Thymus (tissue), 11 donors: ENCODE data around the gene MTUS2. TPM values are rescaled to one million over a fixed set of nuclear protein-coding genes. Genes with fewer than 3 reads are reported as not detected.

Experiments
- DNase-seq, 9 donors: peaks; one replicate each; pipeline ENCODE4 v3.0.0-alpha.2; 2013; ENCODE audit warnings: low spot score in 9 of 9, low read depth in 6 of 9, missing footprints in 1 of 9
- H3K27ac ChIP-seq, 2 donors: one replicate each; pipeline ENCODE4 v1.5.1; 2013; ENCODE audit warnings: control low read depth in 1 of 2, low read depth in 1 of 2, low read length in 1 of 2, mild to moderate bottlenecking in 1 of 2, moderate library complexity in 1 of 2
- H3K27me3 ChIP-seq, 2 donors: one replicate each; pipeline ENCODE4 v1.5.1; 2013; ENCODE audit warnings: low read length in 1 of 2; ENCODE audit not compliant: control insufficient read depth in 2 of 2, insufficient read depth in 1 of 2
- H3K36me3 ChIP-seq, 2 donors: one replicate each; pipeline ENCODE4 v1.5.1; 2013; ENCODE audit warnings: low read length in 1 of 2, mild to moderate bottlenecking in 1 of 2, moderate library complexity in 1 of 2; ENCODE audit not compliant: control insufficient read depth in 2 of 2, insufficient read depth in 2 of 2
- H3K4me1 ChIP-seq, 2 donors: one replicate each; pipeline ENCODE4 v1.5.1; 2013; ENCODE audit warnings: low read length in 2 of 2; ENCODE audit not compliant: control insufficient read depth in 2 of 2, insufficient read depth in 2 of 2
- H3K4me3 ChIP-seq, 2 donors: one replicate each; pipeline ENCODE4 v1.5.1; 2013; ENCODE audit warnings: low read length in 2 of 2, control low read depth in 1 of 2, mild to moderate bottlenecking in 1 of 2
- H3K9me3 ChIP-seq, 2 donors: one replicate each; pipeline ENCODE4 v1.5.1; 2013; ENCODE audit warnings: low read length in 1 of 2, mild to moderate bottlenecking in 1 of 2; ENCODE audit not compliant: control insufficient read depth in 2 of 2, insufficient read depth in 1 of 2
- WGBS: extraction: QIAGEN DNeasy Blood & Tissue Kit; methylation state at CpG from one replicate; pipeline ENCODE4 v1.1.7; 2013; 5-methylcytosine and 5-hydroxymethylcytosine counted together
- polyA plus RNA-seq: library from polyadenylated mRNA; stranded (reverse); fragments of 200-250 nt; gene quantifications from one replicate; pipeline ENCODE4 v1.2.3, GENCODE V29; 2013
- total RNA-seq: library from RNA; stranded (reverse); fragments of 120-200 nt; gene quantifications from one replicate; pipeline ENCODE4 v1.2.4, GENCODE V29; 2013
- donor health status: healthy.

MTUS2 gene
- total and polyA plus RNA-seq, 2 donors: 0.09 to 0.18 TPM

- DNase-seq: peak in 1 of 9 donors; percentile 7
- H3K27ac ChIP-seq: no peak overlapping the region
Measured at GRCh38 chr13:29111446-29111845, 291.3 kb downstream of the MTUS2 start.

GRCh38 chr13:29115842-29116241, 295.7 kb downstream of the MTUS2 start:
- Histone ChIP-seq H3K27ac (no peak overlapping the region), H3K36me3 (no peaks in the 10 kb centered on the region), H3K9me3 (no peaks in the 10 kb centered on the region), H3K4me3 (no peak overlapping the region), H3K27me3 (no peaks in the 10 kb centered on the region), H3K4me1 (no peaks in the 10 kb centered on the region)
- 95% methylated on average over 1 of the region's 1 CpG for WGBS
- DNase-seq: no peak

More at GRCh38 chr13:29111446-29111845, 291.3 kb downstream of the MTUS2 start:
- H3K4me1 ChIP-seq: no peaks in the 10 kb centered on the region
- no peaks in the 10 kb centered on the region for H3K36me3 ChIP-seq
- H3K4me3 ChIP-seq: no peak overlapping the region
- no peaks in the 10 kb centered on the region for H3K27me3 ChIP-seq
- H3K9me3 ChIP-seq: no peaks in the 10 kb centered on the region
- 93% methylated on average over 2 of the region's 2 CpGs for WGBS

GRCh38 chr13:29117663-29118062, 297.5 kb downstream of the MTUS2 start:
- WGBS: 96% methylated on average over 8 of the region's 8 CpGs
- no peak for DNase-seq
- no peaks in the 10 kb centered on the region for H3K4me1 ChIP-seq
- H3K27ac ChIP-seq: no peak overlapping the region
- H3K27me3 ChIP-seq: no peaks in the 10 kb centered on the region
- H3K4me3 ChIP-seq: no peak overlapping the region
- H3K36me3 ChIP-seq: no peaks in the 10 kb centered on the region
- H3K9me3 ChIP-seq: no peaks in the 10 kb centered on the region

- H3K27ac ChIP-seq: no peak overlapping the region
- WGBS: 75% methylated on average over 1 of the region's 1 CpG
- no peaks in the 10 kb centered on the region for H3K27me3 ChIP-seq
- H3K9me3 ChIP-seq: no peaks in the 10 kb centered on the region
- H3K4me1 ChIP-seq: no peaks in the 10 kb centered on the region
- DNase-seq: no peak
- H3K4me3 ChIP-seq: no peak overlapping the region
- H3K36me3 ChIP-seq: no peaks in the 10 kb centered on the region
Measured at GRCh38 chr13:29118471-29118870, 298.3 kb downstream of the MTUS2 start.

- Histone ChIP-seq H3K9me3 (no peaks in the 10 kb centered on the region), H3K27ac (peak overlapping the region in 1 of 2 donors; percentile 61), H3K4me3 (no peak overlapping the region), H3K36me3 (no peaks in the 10 kb centered on the region), H3K4me1 (no peaks in the 10 kb centered on the region), H3K27me3 (no peaks in the 10 kb centered on the region)
- 63% methylated on average over 5 of the region's 5 CpGs for WGBS
- DNase-seq: peak in 5 of 9 donors; percentile 17 to 58 (median 23)
Measured at GRCh38 chr13:29125191-29125933, 305.2 kb downstream of the MTUS2 start.

GRCh38 chr13:29125934-29126424, 305.8 kb downstream of the MTUS2 start:
- Histone ChIP-seq H3K4me3 (no peak overlapping the region), H3K4me1 (no peaks in the 10 kb centered on the region), H3K36me3 (no peaks in the 10 kb centered on the region), H3K9me3 (no peaks in the 10 kb centered on the region), H3K27me3 (no peaks in the 10 kb centered on the region), H3K27ac (peak overlapping the region in 1 of 2 donors; percentile 61)
- DNase-seq: peak in 6 of 9 donors; percentile 3 to 58 (median 14)
- WGBS: 42% methylated on average over 5 of the region's 5 CpGs

GRCh38 chr13:29129616-29130015, 309.5 kb downstream of the MTUS2 start:
- WGBS: 78% methylated on average over 2 of the region's 2 CpGs
- no peak for DNase-seq
- H3K4me1 ChIP-seq: no peaks in the 10 kb centered on the region
- no peaks in the 10 kb centered on the region for H3K36me3 ChIP-seq
- H3K4me3 ChIP-seq: no peak overlapping the region
- H3K9me3 ChIP-seq: no peaks in the 10 kb centered on the region
- no peaks in the 10 kb centered on the region for H3K27me3 ChIP-seq
- no peak overlapping the region for H3K27ac ChIP-seq

- no peaks in the 10 kb centered on the region for H3K27me3 ChIP-seq
- no peaks in the 10 kb centered on the region for H3K4me1 ChIP-seq
- H3K9me3 ChIP-seq: no peaks in the 10 kb centered on the region
- no peak overlapping the region for H3K4me3 ChIP-seq
- no peaks in the 10 kb centered on the region for H3K36me3 ChIP-seq
- 90% methylated on average over 1 of the region's 1 CpG for WGBS
- no peak overlapping the region for H3K27ac ChIP-seq
- no peak for DNase-seq
Measured at GRCh38 chr13:29131159-29131558, 311.0 kb downstream of the MTUS2 start.

- Histone ChIP-seq H3K36me3 (no peaks in the 10 kb centered on the region), H3K27me3 (no peaks in the 10 kb centered on the region), H3K4me1 (no peaks in the 10 kb centered on the region), H3K9me3 (no peaks in the 10 kb centered on the region), H3K4me3 (no peak overlapping the region), H3K27ac (no peak overlapping the region)
- 86% methylated on average over 4 of the region's 4 CpGs for WGBS
- no peak for DNase-seq
Measured at GRCh38 chr13:29131881-29132668, 311.9 kb downstream of the MTUS2 start.
